IPS-18a (cell line): Measurements from ENCODE around the gene PPID.
"Not testable (repeated sequence)": the region's sequence is repeated elsewhere in the genome, so short reads cannot be mapped to it uniquely, and the experiment has no call there.

Experiments
- H3K27ac ChIP-seq: one replicate; pipeline ENCODE4 v1.5.1; 2013; ENCODE audit warnings: low read length
- H3K27me3 ChIP-seq: one replicate; pipeline ENCODE4 v1.6.1; 2013; ENCODE audit warnings: mild to moderate bottlenecking, low read length; ENCODE audit not compliant: control insufficient read depth, insufficient read depth
- H3K36me3 ChIP-seq: one replicate; pipeline ENCODE4 v1.6.1; 2013; ENCODE audit warnings: low read depth, low read length; ENCODE audit not compliant: control insufficient read depth
- H3K4me1 ChIP-seq: one replicate; pipeline ENCODE4 v1.6.1; 2013; ENCODE audit warnings: low read depth, low read length; ENCODE audit not compliant: control insufficient read depth
- H3K4me3 ChIP-seq: one replicate; pipeline ENCODE4 v1.5.1; 2013; ENCODE audit warnings: low read length
- H3K9ac ChIP-seq: one replicate; pipeline ENCODE4 v1.6.1; 2013; ENCODE audit warnings: mild to moderate bottlenecking, low read length, moderate library complexity
- H3K9me3 ChIP-seq: one replicate; pipeline ENCODE4 v1.6.1; 2013; ENCODE audit warnings: low read depth, low read length; ENCODE audit not compliant: control insufficient read depth

The PPID gene

DNA sequence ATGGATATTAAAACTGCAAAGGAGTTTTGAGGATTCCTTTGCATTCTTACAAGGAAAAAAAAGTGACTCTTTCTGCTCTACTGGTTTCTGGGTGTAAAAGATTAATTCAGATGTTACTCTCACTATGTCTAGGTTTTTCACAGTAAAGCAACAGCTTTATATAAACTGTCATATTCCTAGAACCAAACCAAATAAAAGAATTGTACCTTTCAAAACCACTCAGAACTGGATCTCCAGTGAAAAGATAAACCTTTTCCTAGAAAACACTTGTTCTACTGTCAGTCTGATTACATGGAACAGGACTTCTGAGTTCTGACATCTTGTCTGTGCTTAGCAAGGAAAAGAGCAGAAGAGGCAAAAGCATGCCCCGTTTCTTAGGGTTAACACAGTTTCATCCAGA lies 5.0 kb upstream of the PPID start:
- no peaks in the 10 kb centered on the region for H3K4me1 ChIP-seq
- H3K27ac ChIP-seq: no peak overlapping the region
- H3K36me3 ChIP-seq: no peaks in the 10 kb centered on the region
- no peak overlapping the region for H3K4me3 ChIP-seq
- no peak overlapping the region for H3K9ac ChIP-seq
- H3K27me3 ChIP-seq: peaks cover 3% of the 10 kb centered on the region
- H3K9me3 ChIP-seq: no peaks in the 10 kb centered on the region

DNA sequence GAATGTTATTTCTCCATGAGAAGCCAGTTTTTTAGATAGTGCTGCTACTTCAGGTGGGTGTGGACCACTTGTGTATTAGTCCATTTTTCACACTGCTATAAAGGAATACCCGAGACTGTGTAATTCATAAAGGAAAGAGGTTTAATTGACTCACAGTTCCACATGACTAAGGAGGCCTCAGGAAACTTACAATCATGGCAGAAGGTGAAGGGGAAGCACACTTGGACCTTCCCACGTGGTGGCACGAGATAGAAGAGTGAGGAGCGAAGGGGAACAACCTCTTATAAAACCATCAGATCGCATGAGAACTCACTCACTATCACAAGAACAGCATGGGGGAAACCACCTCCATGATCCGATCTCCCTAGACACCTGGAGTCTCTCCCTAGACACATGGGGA lies 3.4 kb upstream of the PPID start:
- H3K4me3 ChIP-seq: no peak overlapping the region
- H3K9ac ChIP-seq: no peak overlapping the region
- H3K9me3 ChIP-seq: no peaks in the 10 kb centered on the region
- H3K27me3 ChIP-seq: peaks cover 3% of the 10 kb centered on the region
- no peaks in the 10 kb centered on the region for H3K4me1 ChIP-seq
- H3K36me3 ChIP-seq: no peaks in the 10 kb centered on the region
- no peak overlapping the region for H3K27ac ChIP-seq

DNA sequence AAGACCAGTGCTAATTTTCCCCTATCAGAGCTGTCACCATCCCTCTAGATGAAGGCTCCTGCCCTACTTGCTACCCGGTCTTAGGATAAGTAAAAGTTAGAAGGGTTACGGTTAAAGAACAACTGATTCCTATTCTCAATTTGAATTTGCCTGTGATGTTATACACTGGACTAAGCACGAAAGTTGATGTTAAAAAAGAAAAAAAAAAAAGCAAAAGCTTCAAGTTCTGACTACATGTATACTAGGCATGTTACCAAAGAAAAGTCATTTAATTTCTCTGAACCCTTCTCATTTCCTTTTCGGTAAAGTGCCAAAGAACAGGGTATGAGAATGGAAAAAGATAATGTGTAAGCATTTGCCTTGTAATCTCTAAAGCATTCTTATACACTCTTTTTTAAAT lies 1.4 kb upstream of the PPID start:
- Histone ChIP-seq H3K36me3 (peaks cover 12% of the 10 kb centered on the region), H3K27ac (no peak overlapping the region), H3K9me3 (no peaks in the 10 kb centered on the region), H3K4me3 (no peak overlapping the region), H3K27me3 (peaks cover 3% of the 10 kb centered on the region), H3K4me1 (no peaks in the 10 kb centered on the region), H3K9ac (no peak overlapping the region)

DNA sequence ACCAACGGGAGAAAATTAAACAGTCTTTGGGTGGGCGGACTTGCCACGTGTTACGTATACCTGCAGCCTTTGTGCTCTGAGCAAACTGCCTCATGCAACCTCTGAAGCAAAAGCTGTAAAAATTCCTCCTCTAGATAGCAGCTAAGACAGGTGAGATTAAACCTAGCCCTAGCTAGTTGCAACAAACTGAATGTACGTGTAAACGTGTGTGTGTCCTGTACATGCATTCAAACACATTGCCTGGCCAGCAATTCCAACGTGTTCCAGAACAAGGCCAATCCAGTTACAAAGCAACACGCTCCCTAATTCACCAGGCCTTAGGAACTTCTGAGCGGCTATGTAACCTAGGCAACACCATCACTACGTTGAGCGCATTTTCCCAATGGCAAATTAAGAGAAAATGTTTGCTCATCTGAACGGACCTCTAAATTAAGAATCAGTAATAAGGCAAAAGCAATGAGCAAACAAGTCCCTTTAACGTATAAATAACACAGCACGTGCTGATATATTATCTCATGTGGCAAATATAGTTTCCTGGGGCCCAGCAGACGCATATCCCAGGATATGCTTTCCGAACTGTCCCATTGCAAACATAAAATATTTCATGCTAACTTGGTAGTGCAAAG lies 792 bp downstream of the PPID start:
- Histone ChIP-seq H3K4me3 (peak overlapping the region; percentile 87), H3K4me1 (no peaks in the 10 kb centered on the region), H3K27ac (peak overlapping the region; percentile 36), H3K36me3 (peaks cover 34% of the 10 kb centered on the region), H3K27me3 (peaks cover 3% of the 10 kb centered on the region), H3K9ac (peak overlapping the region; percentile 93), H3K9me3 (no peaks in the 10 kb centered on the region)

DNA sequence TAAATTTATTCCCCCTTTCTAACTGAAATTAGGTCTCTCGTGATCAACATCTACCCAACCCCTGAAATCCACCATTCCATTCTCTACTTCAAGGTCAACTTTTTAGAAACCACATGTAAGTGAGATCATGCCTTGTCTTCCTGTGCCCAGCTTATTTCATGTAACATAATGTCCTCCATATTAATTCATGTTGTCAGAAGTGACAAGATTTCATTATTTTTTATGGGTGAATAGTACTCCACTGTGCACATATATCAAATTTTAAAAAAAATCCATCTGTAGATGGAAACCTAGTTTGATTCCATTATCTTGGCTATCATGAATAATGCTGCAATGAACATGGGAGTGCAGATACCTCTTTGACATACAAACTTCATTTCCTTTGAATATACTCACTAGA lies 1.5 kb downstream of the PPID start:
- peaks cover 3% of the 10 kb centered on the region for H3K27me3 ChIP-seq
- no peak overlapping the region for H3K27ac ChIP-seq
- H3K9me3 ChIP-seq: no peaks in the 10 kb centered on the region
- H3K4me3 ChIP-seq: peak overlapping the region; percentile 87
- H3K36me3 ChIP-seq: peaks cover 38% of the 10 kb centered on the region
- no peaks in the 10 kb centered on the region for H3K4me1 ChIP-seq
- H3K9ac ChIP-seq: peak overlapping the region; percentile 93

DNA sequence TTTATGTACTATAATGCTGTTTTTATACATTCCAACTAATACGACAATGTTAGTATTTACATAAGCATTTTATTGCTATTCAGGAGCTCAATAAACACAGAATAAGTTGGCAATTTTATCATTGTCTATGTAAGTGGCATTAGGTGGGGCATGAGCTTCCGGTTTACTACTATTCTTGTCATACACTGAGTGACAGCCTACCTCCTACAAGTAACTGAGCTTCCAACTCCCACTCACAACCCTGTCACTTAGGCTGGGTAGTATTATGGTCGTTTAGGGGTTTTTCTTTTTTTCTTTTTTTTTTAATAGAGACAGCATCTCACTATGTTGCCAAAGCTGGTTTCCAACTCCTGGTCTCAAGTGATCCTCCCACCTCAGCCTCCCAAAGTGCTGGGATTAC lies 7.4 kb downstream of the PPID start:
- H3K36me3 ChIP-seq: peaks cover 82% of the 10 kb centered on the region
- H3K27ac ChIP-seq: no peak overlapping the region
- no peaks in the 10 kb centered on the region for H3K9me3 ChIP-seq
- no peak overlapping the region for H3K9ac ChIP-seq
- no peak overlapping the region for H3K4me3 ChIP-seq
- H3K4me1 ChIP-seq: no peaks in the 10 kb centered on the region
- no peaks in the 10 kb centered on the region for H3K27me3 ChIP-seq

DNA sequence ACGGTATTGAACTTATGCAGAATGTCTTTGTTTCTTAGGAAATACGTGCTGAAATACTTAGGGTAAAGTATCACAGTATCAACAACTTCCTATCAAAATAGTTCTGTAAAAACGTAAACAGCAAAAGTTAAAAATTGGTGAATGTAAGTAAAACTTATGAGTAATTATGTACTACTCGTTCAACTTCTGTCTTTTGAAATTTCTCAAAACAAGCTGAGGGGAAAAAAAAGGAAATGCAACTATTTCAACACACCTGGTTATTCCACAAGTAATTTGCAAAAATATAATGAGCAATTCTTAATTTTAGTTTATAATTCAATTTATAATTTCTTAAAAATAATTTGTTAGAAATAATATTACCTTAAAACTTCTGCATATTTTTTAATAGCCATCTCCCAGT lies 8.3 kb downstream of the PPID start:
- H3K27me3 ChIP-seq: no peaks in the 10 kb centered on the region

DNA sequence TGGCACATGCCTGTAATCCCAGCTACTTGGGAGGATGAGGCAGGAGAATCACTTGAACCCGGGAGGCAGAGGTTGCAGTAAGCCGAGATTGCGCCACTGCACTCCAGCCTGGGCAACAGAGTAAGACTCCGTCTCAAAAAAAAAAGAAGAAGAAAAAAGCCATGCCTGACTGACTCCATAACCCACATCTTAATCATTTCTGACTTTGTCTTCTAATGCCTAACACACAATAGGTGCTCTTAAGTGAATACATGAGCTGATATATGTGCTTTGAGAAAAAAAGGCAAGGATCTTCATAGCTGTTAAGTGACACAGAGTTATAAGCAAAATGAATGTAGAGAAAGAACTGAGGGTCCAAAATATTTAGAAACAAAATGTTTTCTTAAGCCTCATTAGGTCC lies 10.6 kb downstream of the PPID start:
- H3K4me1 ChIP-seq, H3K27me3 ChIP-seq, H3K9me3 ChIP-seq, H3K27ac ChIP-seq, H3K4me3 ChIP-seq, H3K9ac ChIP-seq: not testable (repeated sequence)
- peaks cover 84% of the 10 kb centered on the region for H3K36me3 ChIP-seq

More for the DNA sequence above, 8.3 kb downstream of the PPID start:
- Histone ChIP-seq H3K4me1 (no peaks in the 10 kb centered on the region), H3K9me3 (no peaks in the 10 kb centered on the region), H3K27ac (no peak overlapping the region), H3K9ac (no peak overlapping the region), H3K36me3 (peaks cover 86% of the 10 kb centered on the region), H3K4me3 (no peak overlapping the region)

DNA sequence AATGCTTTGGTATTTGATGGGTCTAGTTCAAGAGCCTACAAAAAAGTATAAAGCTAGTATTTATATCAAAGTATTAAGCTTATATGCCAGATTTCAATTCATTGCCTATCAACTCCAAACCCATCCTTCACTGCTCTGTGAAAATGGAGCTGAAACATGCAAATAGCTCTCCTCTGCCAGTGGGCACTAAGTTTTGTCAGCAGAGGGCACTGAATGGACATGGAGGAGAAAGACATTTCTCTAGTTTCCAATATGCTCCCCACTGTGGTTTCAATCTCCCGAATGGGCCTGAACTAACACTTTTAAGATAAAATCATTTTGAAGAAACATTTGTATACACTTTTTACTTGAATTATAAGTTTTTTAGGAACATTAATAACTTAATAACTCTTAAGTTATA lies 12.4 kb downstream of the PPID start:
- H3K27ac ChIP-seq: no peak overlapping the region
- no peak overlapping the region for H3K4me3 ChIP-seq
- H3K27me3 ChIP-seq: no peaks in the 10 kb centered on the region
- no peak overlapping the region for H3K9ac ChIP-seq
- H3K4me1 ChIP-seq: no peaks in the 10 kb centered on the region
- no peaks in the 10 kb centered on the region for H3K9me3 ChIP-seq
- peaks cover 76% of the 10 kb centered on the region for H3K36me3 ChIP-seq

DNA sequence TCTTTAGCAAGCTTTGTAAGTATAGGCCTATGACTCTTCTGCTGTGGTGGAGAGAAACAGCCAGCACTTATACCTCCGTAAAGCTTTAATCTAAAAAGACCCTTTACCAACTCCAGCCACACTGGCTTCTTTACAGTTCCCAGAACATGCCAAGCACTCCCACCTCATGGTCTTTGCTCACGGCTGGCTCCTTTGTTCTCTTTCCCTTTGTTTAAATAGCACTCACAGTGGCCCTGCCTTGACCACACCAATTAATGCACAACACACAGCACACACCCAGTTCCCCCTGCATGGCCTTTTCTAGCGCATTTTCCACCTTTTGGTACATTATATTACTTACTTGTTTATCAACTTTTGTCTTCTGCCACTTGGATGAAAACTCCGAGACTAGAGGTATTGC lies 18.9 kb downstream of the PPID start:
- Histone ChIP-seq H3K27me3 (no peaks in the 10 kb centered on the region), H3K27ac (no peak overlapping the region), H3K4me1 (no peaks in the 10 kb centered on the region), H3K9ac (no peak overlapping the region), H3K4me3 (no peak overlapping the region), H3K36me3 (peaks cover 21% of the 10 kb centered on the region), H3K9me3 (no peaks in the 10 kb centered on the region)

DNA sequence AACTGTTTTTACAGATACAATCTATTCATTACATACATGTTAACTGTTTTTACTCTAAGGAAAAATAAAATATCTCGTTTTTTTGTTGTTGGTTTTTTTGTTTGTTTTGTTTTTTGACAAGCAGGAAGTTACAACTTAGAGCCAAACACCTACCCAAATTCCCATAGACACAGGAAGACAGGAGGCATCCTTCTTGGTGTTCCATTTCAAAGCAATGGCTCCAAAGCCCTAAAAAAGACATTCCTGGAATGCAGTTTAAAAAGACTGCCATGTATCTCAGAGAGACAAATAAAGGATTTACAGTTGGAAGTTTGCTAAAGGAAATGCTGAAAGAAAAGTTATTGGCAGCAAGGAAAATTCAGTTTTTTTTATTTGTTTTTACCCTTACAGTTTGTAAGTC lies 34.4 kb downstream of the PPID start:
- H3K27ac ChIP-seq: no peak overlapping the region
- H3K9ac ChIP-seq: no peak overlapping the region
- no peaks in the 10 kb centered on the region for H3K27me3 ChIP-seq
- H3K4me1 ChIP-seq: peaks cover 7% of the 10 kb centered on the region
- H3K9me3 ChIP-seq: no peaks in the 10 kb centered on the region
- no peaks in the 10 kb centered on the region for H3K36me3 ChIP-seq
- no peak overlapping the region for H3K4me3 ChIP-seq

DNA sequence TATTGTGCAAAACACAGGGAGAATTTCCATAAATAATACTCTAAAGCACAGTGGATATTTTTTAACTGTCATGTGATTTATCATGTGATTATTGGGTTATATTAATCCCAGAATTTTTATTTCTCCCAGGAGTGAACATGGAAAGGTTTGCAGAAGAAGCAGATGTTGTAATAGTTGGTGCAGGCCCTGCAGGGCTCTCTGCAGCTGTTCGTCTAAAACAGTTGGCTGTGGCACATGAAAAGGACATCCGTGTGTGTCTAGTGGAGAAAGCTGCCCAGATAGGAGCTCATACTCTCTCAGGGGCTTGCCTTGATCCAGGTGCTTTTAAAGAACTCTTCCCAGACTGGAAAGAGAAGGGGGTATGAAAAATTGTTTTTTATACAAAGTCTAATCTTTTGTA lies 41.1 kb downstream of the PPID start:
- no peaks in the 10 kb centered on the region for H3K36me3 ChIP-seq
- H3K4me3 ChIP-seq: no peak overlapping the region
- H3K4me1 ChIP-seq: no peaks in the 10 kb centered on the region
- H3K9ac ChIP-seq: no peak overlapping the region
- H3K27ac ChIP-seq: no peak overlapping the region
- no peaks in the 10 kb centered on the region for H3K9me3 ChIP-seq
- no peaks in the 10 kb centered on the region for H3K27me3 ChIP-seq
